Measurements from ENCODE around the gene LCORL. TPM values are rescaled to one million over a fixed set of nuclear protein-coding genes. Genes with fewer than 3 reads are reported as not detected.

LCORL gene
- total RNA-seq, 1 donor from 2014 or later = 10.3 TPM

- DNase-seq (ENCODE audit: low read depth) (no peak), FAIRE-seq (no peak)
- H3K4me3 ChIP-seq (ENCODE audit: insufficient read depth, low read depth, low read length) = no peak overlapping the region
- no peaks in the 10 kb centered on the region for H3K79me2 ChIP-seq (ENCODE audit: insufficient read depth, low read length)
- no peaks in the 10 kb centered on the region for H3K9me3 ChIP-seq (ENCODE audit: insufficient read depth, low read depth, low read length)
- no peaks in the 10 kb centered on the region for H3K27me3 ChIP-seq (ENCODE audit: insufficient read depth, low read length)
- H3K27ac ChIP-seq (ENCODE audit: low read depth, low read length) = no peak overlapping the region
- no peaks in the 10 kb centered on the region for H3K4me1 Mint-ChIP-seq (ENCODE audit: low read depth, unreplicated experiment)
- no peaks in the 10 kb centered on the region for H3K36me3 ChIP-seq (ENCODE audit: insufficient read depth, low read length)
- no peaks in the 10 kb centered on the region for H3K4me1 ChIP-seq (ENCODE audit: insufficient read depth, low read length)
- no peak overlapping the region for H3K27ac Mint-ChIP-seq (ENCODE audit: unreplicated experiment)
- no peak overlapping the region for H2AFZ ChIP-seq (ENCODE audit: low read depth, low read length)
- H3K9ac ChIP-seq (ENCODE audit: low read length) = no peak overlapping the region
- H4K20me1 ChIP-seq (ENCODE audit: insufficient read depth, low read length) = no peaks in the 10 kb centered on the region
- peaks cover 5% of the 10 kb centered on the region for H3K9me3 Mint-ChIP-seq (ENCODE audit: unreplicated experiment)
- no peak overlapping the region for H3K4me2 ChIP-seq (ENCODE audit: low read length)
- TF ChIP-seq, protein P1, sequence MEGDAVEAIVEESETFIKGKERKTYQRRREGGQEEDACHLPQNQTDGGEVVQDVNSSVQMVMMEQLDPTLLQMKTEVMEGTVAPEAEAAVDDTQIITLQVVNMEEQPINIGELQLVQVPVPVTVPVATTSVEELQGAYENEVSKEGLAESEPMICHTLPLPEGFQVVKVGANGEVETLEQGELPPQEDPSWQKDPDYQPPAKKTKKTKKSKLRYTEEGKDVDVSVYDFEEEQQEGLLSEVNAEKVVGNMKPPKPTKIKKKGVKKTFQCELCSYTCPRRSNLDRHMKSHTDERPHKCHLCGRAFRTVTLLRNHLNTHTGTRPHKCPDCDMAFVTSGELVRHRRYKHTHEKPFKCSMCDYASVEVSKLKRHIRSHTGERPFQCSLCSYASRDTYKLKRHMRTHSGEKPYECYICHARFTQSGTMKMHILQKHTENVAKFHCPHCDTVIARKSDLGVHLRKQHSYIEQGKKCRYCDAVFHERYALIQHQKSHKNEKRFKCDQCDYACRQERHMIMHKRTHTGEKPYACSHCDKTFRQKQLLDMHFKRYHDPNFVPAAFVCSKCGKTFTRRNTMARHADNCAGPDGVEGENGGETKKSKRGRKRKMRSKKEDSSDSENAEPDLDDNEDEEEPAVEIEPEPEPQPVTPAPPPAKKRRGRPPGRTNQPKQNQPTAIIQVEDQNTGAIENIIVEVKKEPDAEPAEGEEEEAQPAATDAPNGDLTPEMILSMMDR (IDR thresholded peaks at IDR 0.05; ENCODE audit: insufficient read depth, low read depth, low read length) = no peak
- no peak for TF ChIP-seq EZH2 (IDR thresholded peaks at IDR 0.05; ENCODE audit: insufficient read depth, low read length)
- H3K4me3 Mint-ChIP-seq (ENCODE audit: unreplicated experiment) = no peak overlapping the region
- H3K36me3 Mint-ChIP-seq (ENCODE audit: low read depth, unreplicated experiment) = peaks cover 5% of the 10 kb centered on the region
- H3K27me3 Mint-ChIP-seq (ENCODE audit: low read depth, unreplicated experiment) = no peaks in the 10 kb centered on the region
Measured at GRCh38 chr4:17932041-17932440, 89.5 kb downstream of the LCORL start.

GRCh38 chr4:17930256-17930655, 91.3 kb downstream of the LCORL start:
- H3K9me3 Mint-ChIP-seq (ENCODE audit: unreplicated experiment) = peaks cover 2% of the 10 kb centered on the region
- H4K20me1 ChIP-seq (ENCODE audit: insufficient read depth, low read length) = no peaks in the 10 kb centered on the region
- H3K4me2 ChIP-seq (ENCODE audit: low read length) = no peak overlapping the region
- peaks cover 6% of the 10 kb centered on the region for H3K36me3 Mint-ChIP-seq (ENCODE audit: low read depth, unreplicated experiment)
- H3K9ac ChIP-seq (ENCODE audit: low read length) = no peak overlapping the region
- no peak overlapping the region for H2AFZ ChIP-seq (ENCODE audit: low read depth, low read length)
- H3K79me2 ChIP-seq (ENCODE audit: insufficient read depth, low read length) = no peaks in the 10 kb centered on the region
- no peak overlapping the region for H3K27ac ChIP-seq (ENCODE audit: low read depth, low read length)
- no peaks in the 10 kb centered on the region for H3K27me3 ChIP-seq (ENCODE audit: insufficient read depth, low read length)
- no peaks in the 10 kb centered on the region for H3K9me3 ChIP-seq (ENCODE audit: insufficient read depth, low read depth, low read length)
- TF ChIP-seq EZH2 (IDR thresholded peaks at IDR 0.05; ENCODE audit: insufficient read depth, low read length) = no peak
- TF ChIP-seq, protein P1 (IDR thresholded peaks at IDR 0.05; ENCODE audit: insufficient read depth, low read depth, low read length) = no peak
- no peaks in the 10 kb centered on the region for H3K27me3 Mint-ChIP-seq (ENCODE audit: low read depth, unreplicated experiment)
- H3K4me3 Mint-ChIP-seq (ENCODE audit: unreplicated experiment) = no peak overlapping the region
- no peaks in the 10 kb centered on the region for H3K4me1 ChIP-seq (ENCODE audit: insufficient read depth, low read length)
- DNase-seq (ENCODE audit: low read depth) (no peak), FAIRE-seq (no peak)
- H3K4me1 Mint-ChIP-seq (ENCODE audit: low read depth, unreplicated experiment) = no peaks in the 10 kb centered on the region
- H3K27ac Mint-ChIP-seq (ENCODE audit: unreplicated experiment) = no peak overlapping the region
- H3K4me3 ChIP-seq (ENCODE audit: insufficient read depth, low read depth, low read length) = no peak overlapping the region
- no peaks in the 10 kb centered on the region for H3K36me3 ChIP-seq (ENCODE audit: insufficient read depth, low read length)

GRCh38 chr4:17924189-17924588, 97.4 kb downstream of the LCORL start:
- Mint-ChIP-seq H3K27ac (ENCODE audit: unreplicated experiment) (no peak overlapping the region), H3K9me3 (ENCODE audit: unreplicated experiment) (no peaks in the 10 kb centered on the region), H3K4me3 (ENCODE audit: unreplicated experiment) (no peak overlapping the region), H3K4me1 (ENCODE audit: low read depth, unreplicated experiment) (no peaks in the 10 kb centered on the region), H3K36me3 (ENCODE audit: low read depth, unreplicated experiment) (peaks cover 12% of the 10 kb centered on the region), H3K27me3 (ENCODE audit: low read depth, unreplicated experiment) (no peaks in the 10 kb centered on the region)
- H3K27me3 ChIP-seq (ENCODE audit: insufficient read depth, low read length) = no peaks in the 10 kb centered on the region
- H3K27ac ChIP-seq (ENCODE audit: low read depth, low read length) = no peak overlapping the region
- H3K36me3 ChIP-seq (ENCODE audit: insufficient read depth, low read length) = no peaks in the 10 kb centered on the region
- H3K9me3 ChIP-seq (ENCODE audit: insufficient read depth, low read depth, low read length) = no peaks in the 10 kb centered on the region
- H3K9ac ChIP-seq (ENCODE audit: low read length) = no peak overlapping the region
- H3K4me3 ChIP-seq (ENCODE audit: insufficient read depth, low read depth, low read length) = no peak overlapping the region
- H3K4me1 ChIP-seq (ENCODE audit: insufficient read depth, low read length) = no peaks in the 10 kb centered on the region
- H3K79me2 ChIP-seq (ENCODE audit: insufficient read depth, low read length) = no peaks in the 10 kb centered on the region
- TF ChIP-seq, protein P1 (IDR thresholded peaks at IDR 0.05; ENCODE audit: insufficient read depth, low read depth, low read length) = no peak
- no peak for TF ChIP-seq EZH2 (IDR thresholded peaks at IDR 0.05; ENCODE audit: insufficient read depth, low read length)
- FAIRE-seq (no peak), DNase-seq (ENCODE audit: low read depth) (no peak)
- H2AFZ ChIP-seq (ENCODE audit: low read depth, low read length) = no peak overlapping the region
- H3K4me2 ChIP-seq (ENCODE audit: low read length) = no peak overlapping the region
- H4K20me1 ChIP-seq (ENCODE audit: insufficient read depth, low read length) = no peaks in the 10 kb centered on the region
